ENCODE results near the gene SCN8A. TPM values are rescaled to one million over a fixed set of nuclear protein-coding genes. Genes with fewer than 3 reads are reported as not detected.

The SCN8A gene
- total RNA-seq, 1 donor from 2014 or later: 2.0 TPM

GRCh38 chr12:51812871-51813270 lies 221.8 kb downstream of the SCN8A start:
- H3K36me3 ChIP-seq: no peaks in the 10 kb centered on the region
- H3K9me3 ChIP-seq: no peaks in the 10 kb centered on the region
- H3K27ac ChIP-seq: no peak overlapping the region
- DNase-seq (ENCODE audit: low spot score in 2 of 2): no peak
- no peak for TF ChIP-seq CTCF (IDR thresholded peaks at IDR 0.05)
- no peaks in the 10 kb centered on the region for H3K4me1 ChIP-seq
- H3K4me3 ChIP-seq: no peak overlapping the region
- H3K27me3 ChIP-seq: no peaks in the 10 kb centered on the region
- intact Hi-C loops (cut with DNase I): loop anchor here (10.0 kb wide), 1 partner anchor 388 kb away; the partner anchor contains the start of gene SLC4A8

- Histone ChIP-seq H3K27me3 (no peaks in the 10 kb centered on the region), H3K27ac (peak overlapping the region in 1 of 2 donors; percentile 56), H3K4me3 (peak overlapping the region; percentile 50 to 64), H3K4me1 (no peaks in the 10 kb centered on the region), H3K9me3 (no peaks in the 10 kb centered on the region), H3K36me3 (no peaks in the 10 kb centered on the region)
- no peak for DNase-seq (ENCODE audit: low spot score in 2 of 2)
- no peak for TF ChIP-seq CTCF (IDR thresholded peaks at IDR 0.05)
- intact Hi-C loops (cut with DNase I): loop anchor here (10.0 kb wide), 1 partner anchor 389 kb away; the partner anchor contains the start of gene SLC4A8
Observed at GRCh38 chr12:51813931-51814310, 222.9 kb downstream of the SCN8A start.

GRCh38 chr12:51814311-51815088 lies 223.5 kb downstream of the SCN8A start:
- H3K9me3 ChIP-seq: no peaks in the 10 kb centered on the region
- peak in 2 of 3 experiments; percentile 41 to 73 for TF ChIP-seq CTCF (IDR thresholded peaks at IDR 0.05)
- DNase-seq (ENCODE audit: low spot score in 2 of 2): peak in 1 of 2 donors; percentile 73
- no peaks in the 10 kb centered on the region for H3K4me1 ChIP-seq
- intact Hi-C loops (cut with DNase I): loop anchor here (10.0 kb wide), 1 partner anchor 390 kb away; the partner anchor contains the start of gene SLC4A8
- no peaks in the 10 kb centered on the region for H3K27me3 ChIP-seq
- H3K27ac ChIP-seq: peak overlapping the region; percentile 37 to 56
- no peaks in the 10 kb centered on the region for H3K36me3 ChIP-seq
- H3K4me3 ChIP-seq: peak overlapping the region; percentile 50 to 64

GRCh38 chr12:51815571-51815970 lies 224.5 kb downstream of the SCN8A start:
- Histone ChIP-seq H3K27me3 (peaks cover 5% of the 10 kb centered on the region), H3K4me3 (no peak overlapping the region), H3K9me3 (no peaks in the 10 kb centered on the region), H3K27ac (no peak overlapping the region), H3K4me1 (no peaks in the 10 kb centered on the region), H3K36me3 (no peaks in the 10 kb centered on the region)
- no peak for DNase-seq (ENCODE audit: low spot score in 2 of 2)
- TF ChIP-seq CTCF (IDR thresholded peaks at IDR 0.05): no peak
- intact Hi-C loops (cut with DNase I): loop anchor here (10.0 kb wide), 1 partner anchor 391 kb away; the partner anchor contains the start of gene SLC4A8

- Histone ChIP-seq H3K9me3 (no peaks in the 10 kb centered on the region), H3K27ac (no peak overlapping the region), H3K4me1 (no peaks in the 10 kb centered on the region), H3K4me3 (no peak overlapping the region), H3K27me3 (peaks cover 6% of the 10 kb centered on the region), H3K36me3 (no peaks in the 10 kb centered on the region)
- DNase-seq (ENCODE audit: low spot score in 2 of 2): no peak
- intact Hi-C loops (cut with DNase I): loop anchor here (10.0 kb wide), 1 partner anchor 392 kb away; the partner anchor contains the start of gene SLC4A8
- TF ChIP-seq CTCF (IDR thresholded peaks at IDR 0.05): no peak
Observed at GRCh38 chr12:51817027-51817953, 226.3 kb downstream of the SCN8A start.
